NCI-H1417 treated with DMSO at 0.1 percent for 48 hours (cell line): Measurements from ENCODE around the gene AOAH.
"Not testable (repeated sequence)": the region's sequence is repeated elsewhere in the genome, so short reads cannot be mapped to it uniquely, and the experiment has no call there.

ENCODE experiments used
- DNase-seq: peaks from one replicate; lab custom pipeline; 2025; lab: John Stamatoyannopoulos, UW

The AOAH gene

GRCh38 chr7:36736899-36737211, 12.6 kb upstream of the AOAH start:
- DNase-seq: no peak

- DNase-seq: no peak
Measured at GRCh38 chr7:36736090-36736898, 12.0 kb upstream of the AOAH start.

GRCh38 chr7:36735172-36735571, 10.9 kb upstream of the AOAH start:
- no peak for DNase-seq

GRCh38 chr7:36734731-36735130, 10.4 kb upstream of the AOAH start:
- no peak for DNase-seq

GRCh38 chr7:36733411-36733810, 9.1 kb upstream of the AOAH start:
- no peak for DNase-seq

- no peak for DNase-seq
Measured at GRCh38 chr7:36732806-36733205, 8.5 kb upstream of the AOAH start.

- no peak for DNase-seq
Measured at GRCh38 chr7:36730046-36730445, 5.8 kb upstream of the AOAH start.

- no peak for DNase-seq
Measured at GRCh38 chr7:36728143-36728542, 3.8 kb upstream of the AOAH start.

GRCh38 chr7:36726806-36727503, 2.7 kb upstream of the AOAH start:
- no peak for DNase-seq

- DNase-seq: no peak
Measured at GRCh38 chr7:36726311-36726710, 2.0 kb upstream of the AOAH start.

- no peak for DNase-seq
Measured at GRCh38 chr7:36724996-36725395, 702 bp upstream of the AOAH start.

GRCh38 chr7:36723291-36723690, 1.0 kb downstream of the AOAH start:
- no peak for DNase-seq

- peak; percentile 34 for DNase-seq
Measured at GRCh38 chr7:36719083-36719632, 5.1 kb downstream of the AOAH start.

GRCh38 chr7:36717586-36717985, 6.7 kb downstream of the AOAH start:
- no peak for DNase-seq

GRCh38 chr7:36716802-36717201, 7.5 kb downstream of the AOAH start:
- DNase-seq: not testable (repeated sequence)

GRCh38 chr7:36712015-36712414, 12.3 kb downstream of the AOAH start:
- no peak for DNase-seq

- DNase-seq: no peak
Measured at GRCh38 chr7:36711256-36711655, 13.0 kb downstream of the AOAH start.

GRCh38 chr7:36710186-36710791, 14.0 kb downstream of the AOAH start:
- DNase-seq: no peak

GRCh38 chr7:36708767-36709166, 15.5 kb downstream of the AOAH start:
- DNase-seq: no peak

- no peak for DNase-seq
Measured at GRCh38 chr7:36707898-36708297, 16.4 kb downstream of the AOAH start.

GRCh38 chr7:36707465-36707864, 16.8 kb downstream of the AOAH start:
- no peak for DNase-seq

- DNase-seq: not testable (repeated sequence)
Measured at GRCh38 chr7:36703860-36704259, 20.4 kb downstream of the AOAH start.

GRCh38 chr7:36692456-36692855, 31.8 kb downstream of the AOAH start:
- DNase-seq: no peak
